GM21526 (cell line): Measurements from ENCODE around the gene SLC25A45.

Experiments used
- ATAC-seq: cut with Tn5 transposase; IDR thresholded peaks from one replicate; pipeline ENCODE4 v1.9.1; 2021; ENCODE audit warnings: moderate library complexity; ENCODE audit not compliant: unreplicated experiment, low FRiP score

The SLC25A45 gene

GRCh38 chr11:65389294-65389980 lies 7.0 kb upstream of the SLC25A45 start:
- ATAC-seq = no peak

- ATAC-seq = no peak
Observed at GRCh38 chr11:65388731-65389130, 6.3 kb upstream of the SLC25A45 start.

- ATAC-seq = no peak
Observed at GRCh38 chr11:65386307-65387140, 4.1 kb upstream of the SLC25A45 start, which contains the start of gene FRMD8. TSS of gene FRMD8 (plus strand) at chr11:65386637. CDS start at chr11:65387037, 400 bp downstream.

DNA sequence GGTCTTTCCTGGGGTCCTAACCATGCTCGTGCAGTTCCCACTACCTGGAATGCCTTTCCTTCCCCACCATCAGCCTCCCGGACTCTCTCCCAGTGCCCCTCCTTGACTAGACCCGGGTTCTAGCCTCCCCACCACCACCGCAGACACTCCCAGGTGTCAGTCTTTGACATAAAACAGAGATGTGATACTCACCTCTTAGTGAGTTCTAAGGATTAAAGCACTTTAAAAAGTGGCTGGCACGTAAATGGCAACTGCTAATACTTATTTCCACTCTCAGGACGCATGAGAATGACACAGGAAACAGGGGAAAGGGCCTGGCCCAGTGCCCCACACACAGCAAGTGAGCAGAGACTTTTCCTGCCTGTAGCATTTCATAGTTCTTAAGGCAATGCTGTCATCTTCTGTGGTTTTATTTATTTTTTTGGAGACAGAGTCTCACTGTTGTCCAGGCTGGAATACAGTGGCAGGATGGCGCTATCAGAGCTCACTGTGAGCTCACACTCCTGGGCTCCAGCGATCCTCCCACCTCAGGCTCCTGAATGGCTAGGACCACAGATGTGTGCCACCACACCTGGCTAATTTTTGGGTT lies 1.9 kb upstream of the SLC25A45 start:
- no peak for ATAC-seq

- ATAC-seq = no peak
Observed at GRCh38 chr11:65383778-65384177, 1.3 kb upstream of the SLC25A45 start.

GRCh38 chr11:65382804-65383368 lies 440 bp upstream of the SLC25A45 start:
- no peak for ATAC-seq

- no peak for ATAC-seq
Observed at GRCh38 chr11:65381716-65382032, 772 bp downstream of the SLC25A45 start.

DNA sequence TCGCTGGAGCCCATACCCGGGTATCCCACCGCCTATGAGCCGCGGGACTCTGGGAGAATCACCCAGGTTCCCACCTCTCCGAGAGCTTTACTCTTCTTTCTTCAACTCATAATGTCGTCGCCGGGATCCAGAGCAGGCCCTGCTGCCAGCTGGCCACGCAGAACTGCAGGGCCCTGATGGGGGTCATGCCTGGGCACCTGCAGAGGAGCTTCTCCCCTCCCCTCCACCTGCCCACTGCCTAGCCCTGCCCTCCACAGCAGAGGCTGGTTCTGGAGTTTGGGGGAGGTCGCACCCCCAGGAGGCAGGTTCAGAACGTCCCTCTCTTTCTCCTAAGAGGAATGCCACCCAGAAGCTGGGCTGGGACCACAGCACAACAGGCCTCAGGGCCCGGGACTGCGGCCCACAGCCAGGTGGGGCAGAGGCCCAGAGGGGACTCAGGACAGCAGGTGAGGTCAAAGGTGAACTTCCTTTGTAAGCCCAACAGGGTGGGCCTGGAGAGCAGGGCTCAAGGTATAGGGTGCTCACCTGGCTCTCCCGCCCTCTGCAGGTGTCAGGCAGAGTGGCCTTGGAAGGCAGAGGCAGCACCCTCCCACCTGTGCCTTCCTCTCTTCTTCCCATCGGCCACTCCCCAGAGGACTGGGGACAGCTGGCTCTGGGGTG lies 1.9 kb downstream of the SLC25A45 start:
- no peak for ATAC-seq

GRCh38 chr11:65379698-65380459 lies 2.6 kb downstream of the SLC25A45 start:
- no peak for ATAC-seq

DNA sequence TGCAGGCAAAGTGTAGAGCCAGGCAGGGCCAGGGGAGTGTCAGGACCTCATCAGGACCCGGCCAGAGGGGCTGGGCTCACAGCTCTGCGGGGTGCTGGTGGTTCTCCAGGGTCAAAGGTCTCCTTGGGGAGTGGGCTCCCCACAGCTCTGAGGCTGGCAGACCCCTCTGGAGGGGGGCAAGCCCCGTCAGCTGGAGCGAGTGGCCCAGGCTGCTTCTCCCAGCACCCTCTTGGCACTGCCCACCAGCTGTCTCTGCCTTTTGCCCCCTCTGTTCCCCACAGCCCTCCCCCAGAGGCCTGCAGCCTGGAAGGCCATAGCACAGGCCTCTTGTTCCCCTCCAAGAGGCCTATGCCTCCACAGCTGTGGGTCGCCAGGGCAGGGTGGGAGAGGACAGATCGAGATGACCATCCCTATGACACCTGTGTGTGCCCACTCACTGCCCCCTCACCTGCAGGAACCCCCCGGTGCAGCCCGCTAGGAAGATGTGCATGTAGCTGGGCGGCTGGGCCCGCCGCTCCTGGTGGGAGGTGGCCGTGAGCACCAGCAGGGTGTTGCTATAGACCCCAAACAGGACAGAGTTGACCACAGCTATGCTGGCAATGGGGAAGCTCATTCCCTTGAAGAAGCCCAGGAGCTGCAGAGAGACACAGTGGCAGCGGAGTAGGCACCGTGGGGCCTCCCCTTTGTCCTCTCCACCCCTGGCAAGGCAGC lies 3.4 kb downstream of the SLC25A45 start:
- no peak for ATAC-seq

DNA sequence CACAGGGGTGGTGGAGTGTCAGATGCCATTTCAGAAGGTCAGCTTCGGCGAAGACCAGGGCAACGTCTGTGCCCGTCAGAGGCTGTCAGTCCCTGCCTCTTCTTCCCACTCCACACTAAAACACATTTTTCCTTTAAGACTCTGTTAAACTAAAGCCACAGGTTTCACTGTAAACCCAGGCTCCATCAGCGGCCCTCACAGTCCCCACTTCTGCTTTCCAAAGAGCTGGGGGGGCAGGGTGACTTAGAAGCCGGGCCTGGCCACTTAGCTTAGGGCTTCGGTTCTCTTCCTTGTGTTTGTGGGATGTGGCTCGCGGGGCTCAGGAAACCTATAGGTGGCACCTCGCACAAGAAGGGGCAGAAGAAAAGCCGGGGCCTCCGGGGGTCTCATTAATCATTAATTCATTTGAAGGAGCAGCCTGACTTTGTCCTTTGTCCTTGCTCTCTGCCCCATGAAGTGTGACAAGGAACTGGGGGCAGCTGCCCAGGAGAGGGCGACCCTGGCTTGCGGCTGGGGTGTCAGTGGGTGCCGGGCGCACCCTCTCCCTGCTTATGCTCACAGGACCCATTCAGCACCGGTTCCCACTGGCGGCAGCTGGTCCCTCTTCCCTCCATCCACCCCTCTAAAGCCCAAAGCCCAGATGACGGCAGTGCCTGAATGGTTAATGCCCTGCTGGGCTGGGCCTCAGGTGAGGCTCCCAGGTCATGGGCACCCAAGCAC lies 4.1 kb downstream of the SLC25A45 start:
- ATAC-seq = no peak

- ATAC-seq = no peak
Observed at GRCh38 chr11:65377777-65378176, 4.7 kb downstream of the SLC25A45 start.

DNA sequence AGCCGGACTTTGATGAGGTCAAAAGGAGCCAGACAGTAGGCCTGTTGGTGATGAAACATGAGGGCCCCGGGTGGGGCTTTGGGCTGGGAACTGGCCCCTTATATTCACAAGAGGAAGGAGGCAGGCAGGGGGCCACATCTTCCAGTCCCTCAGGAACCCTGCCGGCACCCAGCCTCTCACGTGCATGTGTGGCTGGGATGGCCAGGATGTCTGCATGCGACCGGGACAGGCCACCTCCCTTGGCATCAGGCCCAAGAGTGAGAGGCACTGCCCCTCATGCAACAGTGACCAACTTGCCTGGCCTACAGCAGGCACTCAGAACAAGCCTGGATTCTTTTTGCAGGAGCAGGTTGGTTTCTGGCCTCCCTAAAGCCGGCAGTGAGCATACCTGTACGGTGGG lies 5.4 kb downstream of the SLC25A45 start:
- ATAC-seq = no peak

GRCh38 chr11:65376138-65376713 lies 6.2 kb downstream of the SLC25A45 start:
- ATAC-seq = no peak

- no peak for ATAC-seq
Observed at GRCh38 chr11:65375012-65375411, 7.4 kb downstream of the SLC25A45 start.

GRCh38 chr11:65373839-65374580 lies 8.4 kb downstream of the SLC25A45 start:
- ATAC-seq = no peak

DNA sequence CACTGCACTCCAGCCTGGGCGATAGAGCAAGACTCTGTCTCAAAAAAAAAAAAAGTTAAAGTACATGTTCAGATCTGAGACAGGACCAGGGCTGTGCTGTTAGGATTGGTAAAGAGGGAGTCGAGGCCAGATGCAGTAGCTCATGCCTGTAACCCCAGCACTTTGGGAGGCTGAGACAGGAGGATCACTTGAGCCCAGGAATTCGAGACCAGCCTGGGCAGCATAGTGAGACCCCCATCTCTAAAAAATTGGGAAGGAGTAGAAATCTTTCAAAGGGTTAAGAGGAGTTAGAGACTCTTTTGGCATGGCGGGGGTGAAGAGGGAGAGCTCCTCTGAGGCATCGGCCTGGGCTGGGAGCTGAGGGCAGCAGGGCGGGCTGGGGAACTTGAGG lies 11.8 kb downstream of the SLC25A45 start:
- ATAC-seq = no peak

- no peak for ATAC-seq
Observed at GRCh38 chr11:65366340-65366773, 16.1 kb downstream of the SLC25A45 start.
